Loucy (cell line): ENCODE results near the gene SLC35E4.

Experiments used
- CTCF ChIP-seq: fragments of 200-600 bp; sonication (generic); conservative IDR thresholded peaks from 2 replicates; pipeline ENCODE4 v1.5.1; 2014; ENCODE audit warnings: mild to moderate bottlenecking, antibody characterized with exemption, low read length
- EZH2phosphoT487 ChIP-seq: fragments of 200-600 bp; IDR thresholded peaks from 2 replicates; pipeline ENCODE4 v1.6.1; 2018; ENCODE audit warnings: antibody characterized with exemption, mild to moderate bottlenecking, moderate library complexity, borderline replicate concordance

- TF ChIP-seq CTCF = no peak
- TF ChIP-seq EZH2phosphoT487 = no peak
Observed at GRCh38 chr22:30610299-30610698, 25.3 kb upstream of the SLC35E4 start.
